HG03103 (cell line): ENCODE results near the gene SURF1.
"Not testable (repeated sequence)": the region's sequence is repeated elsewhere in the genome, so short reads cannot be mapped to it uniquely, and the experiment has no call there.

Experiments
- ATAC-seq: cut with Tn5 transposase; IDR thresholded peaks from one replicate; pipeline ENCODE4 v1.9.1; 2021; ENCODE audit warnings: low read depth; ENCODE audit not compliant: unreplicated experiment

The SURF1 gene

GRCh38 chr9:133327834-133328484 is 28.3 kb downstream of the SURF1 start:
- ATAC-seq, result no peak

- ATAC-seq, result not testable (repeated sequence)
Measured at GRCh38 chr9:133327021-133327420, 29.3 kb downstream of the SURF1 start.

GRCh38 chr9:133323991-133324703 is 32.1 kb downstream of the SURF1 start:
- no peak for ATAC-seq

- no peak for ATAC-seq
Measured at GRCh38 chr9:133323211-133323610, 33.1 kb downstream of the SURF1 start.

GRCh38 chr9:133322701-133323100 is 33.6 kb downstream of the SURF1 start:
- no peak for ATAC-seq

GRCh38 chr9:133321411-133321935 is 34.8 kb downstream of the SURF1 start:
- no peak for ATAC-seq

- no peak for ATAC-seq
Measured at GRCh38 chr9:133320421-133320881, 35.8 kb downstream of the SURF1 start.

- ATAC-seq, result not testable (repeated sequence)
Measured at GRCh38 chr9:133317551-133317950, 38.7 kb downstream of the SURF1 start.

GRCh38 chr9:133315997-133316396 is 40.3 kb downstream of the SURF1 start:
- no peak for ATAC-seq

- no peak for ATAC-seq
Measured at GRCh38 chr9:133309608-133310007, 46.7 kb downstream of the SURF1 start.

GRCh38 chr9:133307301-133307700 is 49.0 kb downstream of the SURF1 start:
- ATAC-seq, result no peak

GRCh38 chr9:133306242-133307204 is 49.8 kb downstream of the SURF1 start:
- no peak for ATAC-seq

GRCh38 chr9:133305731-133306130 is 50.6 kb downstream of the SURF1 start:
- ATAC-seq, result no peak

GRCh38 chr9:133304477-133305377 is 51.6 kb downstream of the SURF1 start:
- no peak for ATAC-seq

GRCh38 chr9:133304158-133304470 is 52.2 kb downstream of the SURF1 start:
- ATAC-seq, result no peak

GRCh38 chr9:133303266-133304157 is 52.8 kb downstream of the SURF1 start:
- ATAC-seq, result no peak
